OCI-LY7 (cell line): ENCODE data around the gene PPP2R3B. TPM values are rescaled to one million over a fixed set of nuclear protein-coding genes. Genes with fewer than 3 reads are reported as not detected.

Source experiments
- BruUV-seq: library from RNA; stranded (reverse); fragments of 400-500 nt; replicated peaks from 2 replicates; lab custom pipeline; 2021; lab: Mats Ljungman, UMichigan
- CTCF ChIA-PET: fragments of 300-600 bp; sonication (Branson Sonifier 250); formaldehyde crosslinking; loops from one replicate; lab custom pipeline; 2022; ENCODE audit warnings: antibody characterized with exemption; ENCODE audit not compliant: unreplicated experiment; lab: Charles Lee
- POLR2A ChIA-PET: fragments of 300-600 bp; sonication (Branson Sonifier 250); formaldehyde crosslinking; loops from one replicate; lab custom pipeline; 2022; ENCODE audit warnings: antibody characterized with exemption; lab: Charles Lee
- DNase-seq: peaks from one replicate; pipeline ENCODE4 v3.0.0-alpha.2; 2015; ENCODE audit warnings: low spot score
- H2AFZ ChIP-seq: fragments of 200-600 bp; sonication (generic), shearing (Covaris generic); 2 replicates; pipeline ENCODE4 v1.6.1; 2014; ENCODE audit warnings: mild to moderate bottlenecking, antibody characterized with exemption, low read length, moderate library complexity
- H3K27ac ChIP-seq: fragments of 200-600 bp; sonication (generic); 2 replicates; pipeline ENCODE4 v1.5.1; 2014; ENCODE audit warnings: mixed run types, low read depth, mild to moderate bottlenecking, moderate library complexity, low read length, inconsistent platforms; ENCODE audit not compliant: poor library complexity, severe bottlenecking
- H3K36me3 ChIP-seq: fragments of 200-600 bp; sonication (generic); 2 replicates; pipeline ENCODE4 v1.6.1; 2014; ENCODE audit warnings: mild to moderate bottlenecking, antibody characterized with exemption, low read length, moderate library complexity, mixed read lengths; ENCODE audit not compliant: insufficient read depth
- H3K4me1 ChIP-seq: fragments of 200-600 bp; sonication (generic); 2 replicates; pipeline ENCODE4 v1.5.1; 2014; ENCODE audit warnings: mild to moderate bottlenecking, low read length; ENCODE audit not compliant: insufficient read depth, poor library complexity, severe bottlenecking
- H3K4me2 ChIP-seq: fragments of 200-600 bp; sonication (generic); 2 replicates; pipeline ENCODE4 v1.6.1; 2014; ENCODE audit warnings: mild to moderate bottlenecking, low read length
- H3K4me3 ChIP-seq: fragments of 200-600 bp; sonication (generic); 2 replicates; pipeline ENCODE4 v1.5.1; 2014; ENCODE audit warnings: mild to moderate bottlenecking, low read depth, low read length; ENCODE audit not compliant: poor library complexity, severe bottlenecking
- H3K79me2 ChIP-seq: fragments of 200-600 bp; sonication (generic); 2 replicates; pipeline ENCODE4 v1.6.1; 2016; ENCODE audit warnings: low read depth, mild to moderate bottlenecking, low read length, moderate library complexity, mixed read lengths; ENCODE audit not compliant: insufficient read depth
- H3K9me2 ChIP-seq: fragments of 200-600 bp; sonication (generic); 2 replicates; pipeline ENCODE4 v1.6.1; 2016; ENCODE audit warnings: mild to moderate bottlenecking, low read length, mixed read lengths; ENCODE audit not compliant: insufficient read depth
- H3K9me3 ChIP-seq: fragments of 200-600 bp; sonication (generic); 2 replicates; pipeline ENCODE4 v1.6.1; 2014; ENCODE audit warnings: mild to moderate bottlenecking, mixed run types, low read length, mixed read lengths
- H4K20me1 ChIP-seq: fragments of 200-600 bp; sonication (generic); 2 replicates; pipeline ENCODE4 v1.6.1; 2014; ENCODE audit warnings: mild to moderate bottlenecking, antibody characterized with exemption, low read length, moderate library complexity, mixed read lengths; ENCODE audit not compliant: insufficient read depth
- CTCF ChIP-seq: fragments of 200-600 bp; sonication (generic); conservative IDR thresholded peaks from 2 replicates; pipeline ENCODE4 v1.5.1; 2014; ENCODE audit warnings: mild to moderate bottlenecking, antibody characterized with exemption, low read length, moderate library complexity, mixed read lengths
- EZH2phosphoT487 ChIP-seq: fragments of 200-600 bp; sonication (generic); IDR thresholded peaks from 2 replicates; pipeline ENCODE4 v1.6.1; 2018; ENCODE audit warnings: low read depth, borderline replicate concordance, mild to moderate bottlenecking, mixed run types, antibody characterized with exemption, low read length, moderate library complexity, mixed read lengths
- intact Hi-C: fragments of 100-400 bp; cut with micrococcal nuclease; formaldehyde crosslinking; loops from one replicate; pipeline ENCODE4 v1.10.0; 2022; ENCODE audit not compliant: unreplicated experiment
- total RNA-seq, 2 experiments: library from RNA; depleted of rRNA in 1 of 2; stranded (reverse); fragments of >200 nt in 1 of 2; shearing (Covaris generic) in 1 of 2; gene quantifications; 2 replicates each; pipeline ENCODE4 v1.2.3, GENCODE V29; 2014 to 2022

The PPP2R3B gene
- total RNA-seq, 2 experiments from 2014 or later, result 270 to 342 TPM

- POLR2A ChIA-PET, result no interaction called here
- H3K79me2 ChIP-seq, result peaks cover 6% of the 10 kb centered on the region; the same call in 1 of the 2 replicates
- H3K27ac ChIP-seq, result no peak overlapping the region
- H3K4me1 ChIP-seq, result peaks cover 6% of the 10 kb centered on the region
- H3K36me3 ChIP-seq, result peaks cover 67% of the 10 kb centered on the region
- H2AFZ ChIP-seq, result no peak overlapping the region
- no peak overlapping the region for H3K4me3 ChIP-seq
- intact Hi-C loops, result no loop called here
- no peaks in the 10 kb centered on the region for H3K9me3 ChIP-seq
- DNase-seq, result no peak
- no peaks in the 10 kb centered on the region for H3K9me2 ChIP-seq
- CTCF ChIA-PET, result no interaction called here
- no peaks in the 10 kb centered on the region; the same call in 1 of the 2 replicates for H4K20me1 ChIP-seq
- no peak for TF ChIP-seq EZH2phosphoT487
- no peak for TF ChIP-seq CTCF
- no peak overlapping the region for H3K4me2 ChIP-seq
- BruUV-seq, result no TSS peak
Measured at GRCh38 chrX:314049-314448, 72.7 kb downstream of the PPP2R3B start.

- peaks cover 6% of the 10 kb centered on the region for H3K4me1 ChIP-seq
- no peak overlapping the region for H3K4me2 ChIP-seq
- no peak overlapping the region for H3K4me3 ChIP-seq
- H2AFZ ChIP-seq, result no peak overlapping the region
- H3K36me3 ChIP-seq, result peaks cover 70% of the 10 kb centered on the region
- no peak for DNase-seq
- no peak overlapping the region for H3K27ac ChIP-seq
- H3K9me2 ChIP-seq, result no peaks in the 10 kb centered on the region
- intact Hi-C loops, result no loop called here
- TF ChIP-seq EZH2phosphoT487, result no peak
- TF ChIP-seq CTCF, result no peak
- ChIA-PET POLR2A (no interaction called here), CTCF (no interaction called here)
- BruUV-seq, result no TSS peak
- no peaks in the 10 kb centered on the region for H3K9me3 ChIP-seq
- peaks cover 6% of the 10 kb centered on the region; the same call in 1 of the 2 replicates for H3K79me2 ChIP-seq
- no peaks in the 10 kb centered on the region; the same call in 1 of the 2 replicates for H4K20me1 ChIP-seq
Measured at GRCh38 chrX:313546-313945, 73.2 kb downstream of the PPP2R3B start.

GRCh38 chrX:312621-313331, 73.9 kb downstream of the PPP2R3B start:
- no peak overlapping the region for H3K27ac ChIP-seq
- H3K79me2 ChIP-seq, result peaks cover 6% of the 10 kb centered on the region; the same call in 1 of the 2 replicates
- no TSS peak for BruUV-seq
- H3K9me2 ChIP-seq, result no peaks in the 10 kb centered on the region
- no peak for TF ChIP-seq EZH2phosphoT487
- no peak for TF ChIP-seq CTCF
- H3K4me2 ChIP-seq, result no peak overlapping the region
- no peak overlapping the region for H3K4me3 ChIP-seq
- H2AFZ ChIP-seq, result no peak overlapping the region
- H4K20me1 ChIP-seq, result no peaks in the 10 kb centered on the region; the same call in 1 of the 2 replicates
- H3K36me3 ChIP-seq, result peaks cover 77% of the 10 kb centered on the region
- H3K4me1 ChIP-seq, result peaks cover 6% of the 10 kb centered on the region
- H3K9me3 ChIP-seq, result no peaks in the 10 kb centered on the region
- CTCF ChIA-PET, result no interaction called here
- intact Hi-C loops, result no loop called here
- no peak for DNase-seq
- POLR2A ChIA-PET, result no interaction called here
